Non-pigmented ciliary epithelial cell (primary cell): ENCODE data around the gene ARHGEF11.

Source experiments
- DNase-seq: peaks from one replicate; pipeline ENCODE4 v3.0.0-alpha.2; 2010; ENCODE audit warnings: low read depth

Gene ARHGEF11

GRCh38 chr1:157050836-157051235 is 5.3 kb upstream of the ARHGEF11 start:
- no peak for DNase-seq

DNA sequence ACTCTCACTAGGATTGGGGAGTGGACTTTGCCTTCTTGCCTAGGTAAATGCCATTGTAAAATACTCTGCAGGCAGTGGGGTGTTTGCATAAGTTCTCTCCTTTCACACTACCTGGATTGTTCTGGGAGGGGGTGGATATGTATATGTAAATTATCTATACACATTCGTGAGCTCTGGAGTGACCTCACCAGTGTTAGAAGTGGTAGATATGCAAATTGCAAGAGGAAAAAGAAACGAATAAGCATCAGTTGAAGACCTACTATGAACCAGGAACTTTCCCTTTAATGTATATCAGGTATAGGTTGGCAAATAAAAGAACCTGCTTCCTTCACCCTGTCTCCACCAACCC is 1.5 kb upstream of the ARHGEF11 start:
- DNase-seq: no peak

GRCh38 chr1:157044326-157044725 is 1.2 kb downstream of the ARHGEF11 start:
- DNase-seq: no peak

DNA sequence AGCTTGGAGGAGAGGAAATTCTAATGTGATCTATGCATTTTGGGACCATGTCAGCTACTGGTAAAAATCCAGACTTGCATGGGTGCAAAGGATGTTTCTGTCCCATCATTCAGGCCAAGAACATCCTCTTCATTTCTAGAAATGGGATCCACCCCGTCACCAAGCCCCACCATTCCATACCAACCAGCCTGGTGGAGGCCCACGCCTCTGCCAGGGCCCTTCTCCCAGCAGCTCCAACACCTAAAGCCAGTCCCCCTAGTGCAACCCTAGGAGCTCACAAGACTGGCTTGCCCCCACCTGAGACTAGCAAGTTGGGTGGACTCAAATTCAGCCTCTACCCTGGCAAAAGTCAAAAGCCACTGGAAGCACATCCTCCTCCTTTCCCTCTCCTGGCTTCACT is 1.9 kb downstream of the ARHGEF11 start:
- DNase-seq: no peak

DNA sequence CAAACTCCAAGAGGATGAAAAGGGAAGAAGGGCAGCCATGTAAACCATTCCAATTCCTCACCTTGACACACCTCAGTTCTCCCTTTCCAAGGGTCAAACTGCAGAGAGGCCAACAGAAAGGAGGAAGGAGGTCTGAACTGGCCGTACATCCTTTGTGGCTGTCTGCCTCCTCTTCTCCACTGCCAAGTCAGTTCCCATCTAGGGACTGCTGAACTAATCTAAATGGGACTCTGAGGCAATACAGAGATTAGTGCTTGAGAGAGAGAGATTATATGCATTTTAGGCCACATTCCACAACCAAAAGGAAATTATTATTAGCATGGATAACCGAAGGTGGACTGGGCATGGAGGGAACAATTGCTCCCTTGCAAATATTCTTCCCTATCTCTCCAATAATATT is 2.7 kb downstream of the ARHGEF11 start:
- DNase-seq: no peak

DNA sequence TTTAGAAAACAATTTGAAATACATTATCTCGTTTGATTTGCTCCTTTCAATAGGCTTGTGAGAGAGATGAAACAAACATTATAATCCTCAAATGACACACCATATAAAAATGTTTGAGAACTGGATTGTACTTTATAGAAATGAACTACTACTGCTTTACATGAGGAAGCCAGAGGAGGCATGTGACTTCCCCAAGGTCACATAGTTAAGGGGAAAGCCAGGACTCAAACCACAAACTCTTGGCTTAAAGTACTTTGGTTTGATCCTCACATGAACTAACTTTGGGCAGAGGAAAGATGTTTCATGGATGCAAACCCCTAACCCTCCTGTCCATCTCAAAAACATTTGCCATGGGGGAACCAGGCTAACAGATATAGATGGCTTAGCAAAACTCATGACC is 4.7 kb downstream of the ARHGEF11 start:
- peak; percentile 55 for DNase-seq

GRCh38 chr1:157035121-157035520 is 10.4 kb downstream of the ARHGEF11 start:
- no peak for DNase-seq

GRCh38 chr1:157034137-157034800 is 11.3 kb downstream of the ARHGEF11 start:
- no peak for DNase-seq

- no peak for DNase-seq
Observed at GRCh38 chr1:157033357-157033876, 12.1 kb downstream of the ARHGEF11 start.

DNA sequence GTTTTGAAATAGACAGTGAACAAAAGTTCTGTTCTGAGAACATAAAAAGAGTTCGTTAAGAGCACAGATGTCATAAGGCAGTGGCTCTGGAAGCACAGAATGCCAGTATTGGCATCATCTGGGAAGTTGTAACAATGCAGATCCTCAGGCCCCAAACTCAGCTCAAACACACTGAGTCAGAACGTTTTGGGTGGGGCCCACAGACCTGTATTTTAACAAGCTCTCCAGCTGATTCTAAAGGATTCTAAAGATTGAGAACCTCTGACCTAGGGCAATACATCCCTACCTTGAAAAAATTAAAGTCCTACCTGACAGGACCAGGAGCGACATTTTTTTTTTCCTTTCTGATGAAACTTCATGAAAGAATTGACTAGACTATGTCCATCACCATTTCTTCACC is 13.2 kb downstream of the ARHGEF11 start:
- DNase-seq: no peak

GRCh38 chr1:157030728-157031127 is 14.8 kb downstream of the ARHGEF11 start:
- DNase-seq: no peak

GRCh38 chr1:157028674-157029073 is 16.9 kb downstream of the ARHGEF11 start:
- no peak for DNase-seq

- DNase-seq: no peak
Observed at GRCh38 chr1:157025856-157026255, 19.7 kb downstream of the ARHGEF11 start.

- DNase-seq: no peak
Observed at GRCh38 chr1:157025385-157025784, 20.2 kb downstream of the ARHGEF11 start.

DNA sequence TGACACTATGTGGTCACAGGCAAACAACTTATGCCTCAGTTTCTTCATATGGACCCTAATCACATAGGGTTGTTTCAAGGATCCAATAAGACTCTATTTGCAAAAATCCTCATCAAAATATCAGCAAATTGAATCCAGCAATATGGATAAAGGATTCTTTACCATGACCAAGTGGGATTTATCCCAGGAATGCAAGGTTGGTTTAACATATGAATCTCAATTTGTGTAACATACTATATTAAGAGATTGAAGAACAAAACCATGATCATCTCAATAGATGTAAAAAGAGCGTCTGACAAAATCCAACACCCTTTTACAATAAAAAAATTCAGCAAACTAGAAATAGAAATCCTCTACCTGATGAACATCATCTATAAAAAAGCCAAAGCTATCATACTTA is 23.9 kb downstream of the ARHGEF11 start:
- DNase-seq: no peak

- no peak for DNase-seq
Observed at GRCh38 chr1:157019457-157019856, 26.1 kb downstream of the ARHGEF11 start.

- no peak for DNase-seq
Observed at GRCh38 chr1:157011845-157012244, 33.7 kb downstream of the ARHGEF11 start.

DNA sequence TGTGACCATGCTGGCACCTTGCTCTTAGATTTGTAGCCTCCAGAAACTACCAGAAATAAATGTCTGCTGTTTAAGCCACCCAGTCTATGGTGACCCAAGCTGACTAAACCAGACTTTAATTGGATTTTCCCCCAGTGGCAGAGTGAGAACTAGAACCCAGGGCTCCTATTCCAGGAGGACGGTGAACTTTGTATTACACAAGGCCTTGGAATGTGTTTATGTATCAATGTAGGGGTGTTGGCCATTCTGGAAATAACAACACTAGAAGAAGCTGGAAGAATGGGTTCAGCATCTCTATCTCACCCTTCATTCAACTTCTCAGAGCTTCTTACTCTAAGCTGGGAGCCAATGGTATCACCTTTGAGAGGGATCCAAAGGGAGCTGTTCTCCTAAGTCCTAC is 37.0 kb downstream of the ARHGEF11 start:
- no peak for DNase-seq

DNA sequence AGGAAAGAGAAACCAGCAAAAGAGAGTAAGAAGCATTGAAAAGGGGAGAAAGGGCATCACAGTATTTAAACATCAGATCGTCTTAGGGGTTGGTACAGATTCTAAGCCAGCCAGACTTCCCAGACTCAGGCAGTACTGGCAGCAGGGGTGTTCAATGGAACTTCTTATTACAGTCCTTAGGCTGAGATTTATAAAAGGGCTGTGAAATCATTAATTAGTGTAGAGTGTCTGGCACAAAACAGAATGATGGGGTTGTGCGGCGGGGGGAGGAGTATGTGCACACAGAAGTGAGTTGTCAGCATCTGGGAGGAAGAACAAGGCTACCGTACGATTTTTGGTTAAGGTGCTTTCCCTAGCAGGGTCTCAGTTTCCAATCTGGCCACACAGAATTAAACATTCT is 38.2 kb downstream of the ARHGEF11 start:
- no peak for DNase-seq

GRCh38 chr1:157006676-157007075 is 38.9 kb downstream of the ARHGEF11 start:
- DNase-seq: no peak

- no peak for DNase-seq
Observed at GRCh38 chr1:157005965-157006364, 39.6 kb downstream of the ARHGEF11 start.

DNA sequence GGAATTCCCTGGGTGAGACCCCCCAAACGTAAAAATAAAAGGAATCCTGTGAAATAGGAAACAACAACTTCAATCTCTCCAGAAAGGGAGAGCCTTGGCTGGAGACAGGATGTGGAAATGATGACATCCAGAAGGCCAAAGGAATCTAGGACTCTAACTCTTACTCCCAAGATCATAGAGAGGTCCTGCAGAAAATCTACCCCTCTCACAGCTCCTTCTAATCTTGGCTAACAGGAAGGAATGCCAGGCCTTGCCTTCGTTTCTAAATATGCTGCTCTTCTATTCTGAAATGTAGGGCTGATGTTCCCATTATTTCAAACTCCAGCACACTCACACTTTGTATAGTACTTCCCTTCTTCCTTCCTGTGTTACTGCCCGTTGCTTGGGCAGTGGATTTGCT is 40.7 kb downstream of the ARHGEF11 start:
- DNase-seq: no peak

GRCh38 chr1:157004327-157004726 is 41.2 kb downstream of the ARHGEF11 start:
- DNase-seq: no peak

DNA sequence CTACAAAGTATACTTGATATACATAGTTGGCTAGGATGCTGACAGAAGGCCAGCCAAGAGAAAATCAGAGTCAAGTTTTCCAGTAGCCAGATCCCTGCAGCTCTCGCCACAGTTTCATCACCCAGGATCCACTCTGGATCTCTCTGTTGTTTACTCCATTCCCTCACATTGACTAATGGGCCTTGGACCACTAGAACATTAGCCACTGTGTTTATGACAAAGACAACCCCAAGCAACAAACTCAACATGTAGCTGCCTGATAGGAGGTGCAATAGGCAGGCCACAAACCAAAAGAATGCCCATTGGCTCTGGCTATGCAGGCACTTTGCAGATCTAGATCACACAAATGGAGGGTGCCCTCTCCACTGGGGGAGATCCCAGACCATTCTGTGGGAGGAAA is 44.2 kb downstream of the ARHGEF11 start:
- DNase-seq: no peak
